GM10847 (cell line): ENCODE measurements around the gene BIRC2.
A peak's percentile ranks its signal among the peaks of the same experiment; 100 is the strongest.

ENCODE experiments used
- POLR2A ChIP-seq: IDR thresholded peaks from 2 replicates; pipeline ENCODE4 v1.6.1; 2011; ENCODE audit not compliant: insufficient read length; ENCODE audit errors: extremely low read depth

Gene BIRC2

GRCh38 chr11:102346748-102347461, at the start of gene BIRC2:
Gene BIRC2, plus strand, starts transcription at chr11:102347214. Its CDS starts 2,641 bp downstream, at chr11:102349855.
- TF ChIP-seq POLR2A = peak; percentile 79

- TF ChIP-seq POLR2A = no peak
These were observed 44.8 kb upstream of the BIRC2 start for GRCh38 chr11:102302241-102302640.

GRCh38 chr11:102304686-102305085, 42.3 kb upstream of the BIRC2 start:
- TF ChIP-seq POLR2A = no peak

DNA sequence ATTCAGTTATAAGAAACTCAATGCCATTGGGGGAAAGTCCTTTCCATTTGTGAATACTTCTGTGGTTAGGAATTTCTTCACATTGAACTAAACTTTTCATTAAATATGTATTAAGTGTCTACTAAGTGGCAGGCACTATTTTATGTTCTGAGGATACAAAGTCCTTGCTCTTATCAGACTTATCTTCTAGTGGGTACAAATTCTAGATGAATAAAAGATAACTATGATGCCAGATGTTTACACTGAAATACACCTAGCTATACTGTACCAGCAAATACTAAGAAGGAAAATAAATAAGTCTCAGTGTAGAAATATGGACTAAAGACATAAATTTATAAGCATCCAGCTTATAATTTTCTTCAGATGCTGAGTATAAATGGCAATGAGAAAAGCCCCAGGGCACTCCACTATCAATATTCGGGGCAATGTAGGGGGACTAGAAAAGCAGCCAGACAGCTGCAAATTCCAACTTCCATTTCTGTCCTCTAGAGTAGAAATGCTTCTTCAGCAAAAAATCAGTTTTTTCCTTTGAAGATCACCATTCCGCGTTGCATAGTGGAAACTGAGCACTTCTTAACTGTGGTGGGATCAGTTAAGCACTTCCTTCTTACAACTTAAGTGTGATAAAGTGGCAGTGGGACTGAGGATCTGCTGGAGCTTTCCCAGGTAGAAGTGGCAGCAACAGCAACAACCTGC, 41.5 kb upstream of the BIRC2 start:
- TF ChIP-seq POLR2A = no peak

GRCh38 chr11:102306048-102306597, 40.9 kb upstream of the BIRC2 start:
- no peak for TF ChIP-seq POLR2A

DNA sequence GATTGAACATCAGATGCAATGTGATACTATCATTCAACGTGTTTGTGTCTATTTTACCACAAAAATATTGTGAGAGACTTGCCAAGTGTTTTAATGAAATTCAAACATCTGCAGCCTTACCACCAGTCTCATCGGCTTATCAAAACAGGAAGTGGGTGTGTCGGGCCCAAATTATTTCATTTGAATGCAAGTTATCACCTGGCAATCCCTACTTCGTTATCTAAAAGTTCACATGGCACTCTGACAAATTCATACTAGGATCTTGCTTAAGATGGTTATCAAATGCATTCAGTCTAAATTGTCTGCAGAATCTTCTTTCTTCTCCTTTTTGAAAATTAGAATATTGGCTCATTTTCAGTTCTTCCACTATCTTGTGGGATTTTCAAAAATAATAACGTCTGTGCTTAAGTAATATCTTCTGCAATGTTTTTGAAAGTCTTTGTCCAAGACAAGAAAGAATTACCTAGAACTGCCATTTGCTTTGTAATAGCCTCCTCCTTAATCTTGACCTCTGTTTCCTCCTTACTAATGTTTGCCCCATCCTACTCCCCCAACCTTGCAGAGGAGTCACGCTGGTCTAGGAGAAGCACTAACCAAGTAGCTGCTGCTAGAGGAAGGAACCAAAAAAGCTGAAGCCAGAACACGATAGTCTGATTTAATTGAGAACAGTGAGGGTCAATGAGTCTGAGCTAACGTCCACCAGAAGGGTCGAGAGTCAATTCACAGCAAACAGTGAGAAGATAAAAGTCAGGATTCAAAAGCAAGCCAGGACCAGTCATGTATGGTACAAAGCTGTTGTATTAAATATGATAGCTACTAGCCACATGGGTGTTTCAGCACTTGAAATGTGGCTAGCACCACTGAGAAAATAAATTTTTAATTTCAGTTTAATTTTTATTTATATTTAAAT, 39.9 kb upstream of the BIRC2 start:
- no peak for TF ChIP-seq POLR2A

DNA sequence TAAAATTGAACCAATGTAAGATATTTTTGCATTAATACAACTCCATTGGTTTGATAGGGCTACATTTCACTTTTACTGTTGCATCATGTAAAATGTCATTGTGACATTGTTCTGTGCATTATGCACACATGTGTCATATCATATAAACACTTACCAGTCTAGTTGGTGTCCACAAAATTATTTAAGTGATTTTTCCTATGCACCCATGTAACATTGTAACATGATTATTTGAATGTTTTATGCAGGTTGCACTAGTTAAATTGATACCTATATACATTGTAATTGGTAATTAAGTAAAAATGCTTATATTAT, 39.3 kb upstream of the BIRC2 start:
- TF ChIP-seq POLR2A = no peak

DNA sequence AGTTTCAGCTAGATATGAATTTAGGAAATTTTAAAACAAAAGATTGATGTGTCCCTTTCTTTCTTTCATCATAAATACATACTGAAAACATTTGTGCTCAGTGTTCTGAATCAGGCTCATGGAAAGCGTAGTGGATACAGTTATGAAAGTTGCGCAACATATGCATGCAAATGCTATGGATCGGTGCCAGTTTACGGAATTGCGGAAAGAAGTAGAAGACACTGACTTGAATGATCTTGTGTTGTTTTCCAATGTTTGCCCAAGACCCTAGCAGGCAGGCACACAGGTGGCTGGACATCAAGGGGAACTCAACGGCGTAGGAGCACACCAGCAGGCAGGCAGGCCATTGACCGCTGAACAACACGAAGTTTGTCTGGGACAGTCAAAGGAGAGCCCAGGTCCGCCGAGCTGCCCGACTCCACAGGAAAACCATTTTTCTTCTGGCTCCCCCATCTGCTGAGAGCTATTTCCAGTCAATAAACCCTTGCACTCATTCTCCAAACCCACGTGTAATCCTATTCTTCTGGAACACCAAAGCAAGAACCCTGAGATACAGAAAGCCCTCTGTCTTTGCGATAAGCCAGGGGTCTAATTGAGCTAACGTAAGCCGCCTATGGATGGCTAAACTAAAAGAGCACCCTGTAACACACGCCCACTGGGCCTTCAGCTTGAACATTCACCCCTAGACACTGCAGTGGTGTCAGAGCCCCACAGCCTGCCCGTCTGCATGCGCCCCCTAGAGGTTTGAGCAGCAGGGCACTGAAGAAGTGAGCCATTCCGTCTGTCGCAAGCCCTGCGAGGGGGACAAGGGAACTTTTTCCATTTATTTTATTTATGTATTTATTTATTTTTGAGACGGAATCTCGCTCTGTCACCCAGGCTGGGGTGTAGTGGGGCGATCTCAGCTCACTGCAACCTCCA, 37.1 kb upstream of the BIRC2 start:
- no peak for TF ChIP-seq POLR2A

- TF ChIP-seq POLR2A = no peak
These were observed 34.3 kb upstream of the BIRC2 start for GRCh38 chr11:102312667-102313066.

DNA sequence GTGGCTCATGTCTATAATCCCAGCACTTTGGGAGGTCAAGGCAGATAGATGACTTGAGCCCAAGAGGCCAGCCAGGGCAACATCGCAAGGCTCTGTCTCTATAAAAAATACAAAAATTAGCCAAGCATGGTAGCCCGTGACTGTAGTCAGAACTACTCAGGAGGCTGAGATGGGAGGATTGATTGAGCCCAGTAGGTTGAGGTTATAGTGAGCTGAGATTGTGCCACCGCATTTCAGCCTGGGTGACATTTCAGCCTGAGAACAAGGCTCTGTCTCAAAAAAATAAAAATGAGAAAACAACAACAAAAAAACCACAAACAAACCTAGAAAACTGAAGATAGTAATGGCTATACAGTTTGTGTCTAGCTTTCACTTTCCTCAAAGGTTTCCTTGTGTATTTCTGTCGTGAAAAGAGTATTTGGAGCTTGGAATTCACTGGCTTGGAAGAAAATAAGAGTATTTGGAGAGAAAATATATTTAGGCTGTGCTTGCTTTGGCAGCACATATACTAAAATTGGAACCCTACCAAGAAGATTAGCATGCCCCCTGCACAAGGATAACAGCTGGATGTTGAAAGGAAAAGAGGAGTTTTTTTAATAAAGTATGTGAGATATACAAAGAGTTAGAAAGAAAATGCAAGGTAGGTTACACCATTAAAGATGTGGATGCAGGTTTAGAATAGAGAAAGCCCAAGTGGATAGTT, 33.6 kb upstream of the BIRC2 start:
- no peak for TF ChIP-seq POLR2A

DNA sequence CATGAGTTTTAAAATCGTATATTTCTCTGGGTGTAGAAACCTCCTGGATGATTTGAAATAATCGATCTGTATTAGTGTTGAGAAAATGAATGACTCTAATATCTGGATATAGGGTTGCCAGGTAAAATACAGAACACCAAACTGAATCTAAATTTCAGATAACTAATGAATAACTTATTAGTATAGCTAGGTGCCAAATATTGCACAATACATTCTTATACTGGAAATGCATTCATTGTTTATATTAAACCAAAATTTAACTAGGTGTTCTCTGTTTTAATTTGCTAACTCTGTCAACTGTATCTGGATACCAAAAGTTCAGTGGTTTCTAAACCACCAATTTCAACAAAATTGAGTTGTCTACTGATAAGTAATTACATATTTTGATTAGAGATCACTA, 32.2 kb upstream of the BIRC2 start:
- TF ChIP-seq POLR2A = no peak

DNA sequence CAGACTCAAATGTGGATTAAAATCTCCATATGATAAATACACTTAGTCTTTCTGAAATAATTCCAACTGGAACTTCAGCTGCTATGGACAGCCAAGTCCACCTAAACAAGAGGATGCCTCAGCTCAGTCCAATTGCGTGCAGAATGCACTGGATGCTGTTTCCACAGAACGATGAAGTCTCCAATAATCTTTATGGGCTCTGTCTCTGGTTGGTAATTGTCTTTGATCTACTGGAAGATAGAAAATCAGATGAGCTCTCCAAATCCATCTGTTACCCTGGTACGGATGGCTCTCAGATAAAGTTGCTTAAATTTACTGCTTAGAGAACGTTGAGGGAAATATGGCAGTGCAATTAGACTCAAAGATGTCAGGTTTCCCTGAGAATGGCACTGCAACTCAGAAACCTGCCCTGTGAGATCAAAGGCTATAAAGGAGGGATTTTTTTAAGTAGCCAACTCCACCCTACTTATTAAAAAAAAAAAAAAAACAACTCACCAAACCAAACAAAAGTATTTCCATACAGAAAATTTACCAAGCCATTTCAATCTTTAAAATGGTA, 30.6 kb upstream of the BIRC2 start:
- TF ChIP-seq POLR2A = no peak

- TF ChIP-seq POLR2A = peak; percentile 98
These were observed 29.8 kb upstream of the BIRC2 start, which contains the start of gene BIRC3 for GRCh38 chr11:102317099-102317767. Gene BIRC3, plus strand, starts transcription at chr11:102317484. Its CDS starts 7,026 bp downstream, at chr11:102324510.
